Measurements from ENCODE around the gene FYN.
"Not testable (repeated sequence)": the region's sequence is repeated elsewhere in the genome, so short reads cannot be mapped to it uniquely, and the experiment has no call there.

The FYN gene

DNA sequence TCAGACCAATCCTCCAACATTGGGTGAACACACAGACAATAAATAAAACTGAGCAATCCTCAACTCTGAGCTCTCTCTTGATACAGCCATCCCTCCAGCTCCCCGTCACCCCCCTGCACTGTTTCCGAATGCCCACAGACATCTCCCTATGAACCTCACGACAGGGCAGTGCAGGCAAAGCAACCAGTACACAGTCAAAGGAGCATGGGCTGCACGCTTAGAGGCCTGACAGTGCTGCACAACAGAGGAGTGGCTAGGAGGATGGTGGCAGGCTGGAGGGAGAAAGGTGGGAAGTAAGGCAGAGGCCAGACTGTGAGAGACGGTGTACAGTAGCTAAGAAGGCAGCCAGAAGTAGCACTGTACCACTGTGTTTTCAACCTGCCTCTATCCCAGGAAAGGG, 24.0 kb downstream of the FYN start:
- DNase-seq = no peak

DNA sequence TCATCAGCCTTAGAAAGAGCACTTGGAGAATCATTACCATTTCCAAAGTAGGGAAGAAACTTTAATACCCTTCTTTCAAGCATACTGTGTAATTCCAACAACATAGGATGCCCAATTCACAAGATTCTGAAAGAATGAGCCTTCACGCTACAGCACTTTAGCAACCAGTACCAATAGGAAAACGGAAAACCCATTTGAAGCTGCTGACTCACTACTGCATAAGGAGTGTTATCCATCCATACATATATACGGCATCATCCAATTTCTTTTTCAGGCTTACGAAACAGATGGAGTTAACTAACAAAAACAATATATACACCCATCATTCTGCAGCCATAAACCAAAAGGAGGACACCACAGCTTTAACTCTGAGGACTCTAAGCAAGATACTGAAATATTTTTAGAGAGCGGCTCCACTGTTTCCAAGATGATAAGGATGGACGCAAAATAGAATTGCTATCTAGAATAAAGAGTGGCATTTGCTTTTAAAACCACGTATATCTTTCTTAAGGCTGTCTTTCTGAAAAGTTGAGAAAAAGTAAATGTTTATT, 24.9 kb downstream of the FYN start:
- no peak for DNase-seq

DNA sequence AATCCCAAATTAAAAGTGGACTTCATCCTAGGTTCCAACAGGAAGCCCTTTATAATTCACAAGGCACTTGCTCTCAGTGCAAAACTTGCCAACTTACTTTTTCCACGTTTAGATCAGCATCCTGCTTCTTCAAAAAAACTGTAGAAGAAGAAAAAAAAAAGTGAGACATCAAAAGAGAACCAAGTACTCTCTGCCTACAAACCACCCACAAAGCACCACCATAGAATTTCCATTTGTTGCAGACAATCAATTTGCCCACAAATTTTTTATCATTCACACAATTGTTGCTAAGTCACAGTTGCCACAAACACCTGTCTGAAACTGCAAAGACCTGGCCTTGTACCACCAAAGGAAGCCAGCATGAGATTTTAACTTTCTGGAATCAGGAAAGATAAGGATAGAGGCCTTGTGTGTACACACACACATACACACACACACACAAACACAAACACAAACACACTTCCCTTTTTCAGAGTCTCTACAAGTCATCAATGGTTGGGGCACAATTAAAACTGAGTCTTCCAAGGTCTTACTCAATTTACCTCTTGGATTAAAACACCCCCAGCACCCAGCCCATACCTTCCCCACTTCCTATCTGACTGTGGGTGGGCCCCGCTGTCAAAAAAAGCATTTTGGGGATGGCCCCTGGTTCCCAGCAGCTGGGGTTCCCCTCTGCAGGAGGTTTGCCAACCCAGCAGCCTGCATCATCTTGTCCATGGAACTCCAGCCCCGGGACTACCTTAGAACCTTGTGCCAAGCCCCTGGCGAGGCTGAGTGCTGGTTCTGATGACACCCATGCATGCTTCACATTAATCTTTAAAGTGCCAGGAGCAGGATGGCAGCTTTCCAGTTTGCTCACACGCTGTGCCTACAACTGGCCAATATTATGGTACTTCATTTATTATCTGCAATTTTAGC, 26.5 kb downstream of the FYN start:
- peak in 1 of 2 experiments; percentile 56 for DNase-seq

GRCh38 chr6:111846066-111846465, 27.2 kb downstream of the FYN start:
- no peak for DNase-seq

DNA sequence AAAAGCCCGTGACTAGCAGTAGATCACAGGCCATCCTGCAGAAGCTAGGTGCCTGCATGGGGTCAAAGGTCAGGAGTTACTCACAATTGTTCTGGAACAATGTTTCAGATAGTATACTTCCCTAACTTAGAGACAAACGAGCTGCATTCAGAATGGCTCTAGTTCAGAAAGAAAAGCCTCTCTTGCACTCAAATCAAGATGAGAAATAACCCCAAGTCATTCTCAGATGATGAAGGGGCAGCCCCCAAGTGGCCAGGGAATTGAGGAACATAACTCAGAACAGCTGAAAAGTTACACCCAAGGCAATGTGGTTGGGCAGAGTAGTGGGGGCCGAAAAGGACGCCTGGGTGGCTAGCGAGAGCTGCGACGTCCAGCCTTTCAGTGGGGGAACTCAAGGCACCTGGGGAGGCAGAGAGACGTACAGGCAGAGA, 27.8 kb downstream of the FYN start:
- no peak for DNase-seq

GRCh38 chr6:111844921-111845320, 28.3 kb downstream of the FYN start:
- no peak for DNase-seq

- no peak for DNase-seq
Observed at GRCh38 chr6:111844376-111844775, 28.9 kb downstream of the FYN start.

GRCh38 chr6:111843347-111844147, 29.7 kb downstream of the FYN start:
- DNase-seq = peak in 1 of 2 experiments; percentile 57

DNA sequence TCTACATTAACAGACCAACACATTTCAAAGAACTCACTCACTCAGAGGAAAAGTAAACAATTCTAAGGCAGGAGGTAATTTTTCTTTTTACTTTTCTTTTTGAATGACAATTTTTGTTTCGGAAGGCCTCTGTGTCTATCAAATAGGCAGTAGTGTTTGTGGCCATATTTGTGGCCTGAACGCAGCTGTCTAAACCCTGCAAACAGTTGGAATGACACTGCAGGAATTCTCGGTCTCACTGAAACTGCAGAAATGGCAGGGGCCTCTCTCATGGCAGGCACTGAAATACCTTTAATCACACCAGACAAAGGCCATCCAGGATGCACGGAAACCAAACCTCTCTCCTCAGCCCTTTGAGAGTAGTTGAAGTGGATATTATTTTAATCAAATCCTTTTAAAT, 30.4 kb downstream of the FYN start:
- no peak for DNase-seq

DNA sequence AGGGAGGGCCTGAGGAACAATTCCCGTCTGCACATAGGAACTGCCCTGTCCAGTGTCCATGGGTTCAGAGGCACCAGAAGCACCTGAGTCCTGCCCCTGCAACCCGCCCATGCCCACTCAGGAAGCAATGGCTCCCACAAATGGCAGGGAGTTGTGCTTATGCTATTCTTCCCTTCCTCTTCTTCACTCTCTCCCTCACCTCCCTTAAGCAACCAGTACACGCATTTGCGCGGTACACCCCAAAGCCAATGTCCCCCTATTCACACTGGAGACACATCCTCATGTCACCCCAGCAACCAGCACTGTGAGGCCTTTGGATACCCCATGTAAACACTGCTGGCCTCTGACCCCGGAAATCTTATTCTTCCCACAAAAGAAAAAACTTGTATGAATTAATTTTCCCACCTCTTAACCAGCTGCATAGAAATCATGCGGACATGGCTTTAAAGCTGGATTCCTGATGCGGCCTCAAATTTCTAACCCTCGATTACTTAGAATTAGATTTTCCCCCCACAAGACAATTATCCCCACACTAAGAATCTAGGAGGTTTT, 30.9 kb downstream of the FYN start:
- no peak for DNase-seq

DNA sequence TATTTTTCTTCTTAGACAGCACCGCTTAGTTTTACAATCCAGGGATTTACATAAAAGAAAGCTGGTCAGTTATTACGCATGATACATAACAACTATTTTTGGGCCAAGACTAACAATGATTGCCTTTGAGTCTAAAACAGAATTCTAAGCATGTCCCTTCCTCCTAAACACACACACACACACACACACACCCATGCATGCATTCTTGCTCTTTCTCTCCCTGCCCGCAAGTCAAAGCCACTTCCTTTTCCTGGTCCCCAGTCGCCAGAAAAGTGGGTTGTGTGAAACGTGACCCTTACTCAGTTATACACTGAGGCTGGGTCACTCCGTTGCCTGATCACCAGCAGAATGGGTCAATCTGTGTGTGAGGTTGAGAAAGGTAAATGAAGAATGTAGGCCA, 31.4 kb downstream of the FYN start:
- no peak for DNase-seq

DNA sequence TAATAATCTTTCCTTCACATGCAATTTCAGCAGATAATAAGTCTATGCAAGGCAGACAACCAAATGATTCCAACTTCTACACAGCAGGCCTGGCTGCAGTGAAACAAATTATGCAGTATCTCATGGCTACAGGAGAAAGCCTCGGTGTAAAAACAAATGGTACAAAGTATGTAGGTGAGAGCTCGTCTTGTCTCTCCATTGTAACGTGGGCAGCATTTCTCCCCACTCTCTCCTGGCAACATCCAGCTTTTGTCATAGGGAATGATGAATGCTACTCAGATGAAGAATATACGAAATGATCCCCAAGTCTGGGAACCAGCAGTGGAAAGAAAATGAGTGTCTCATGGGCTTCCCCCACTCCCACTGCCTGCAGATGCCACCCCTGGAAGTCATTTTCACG, 32.4 kb downstream of the FYN start:
- no peak for DNase-seq

DNA sequence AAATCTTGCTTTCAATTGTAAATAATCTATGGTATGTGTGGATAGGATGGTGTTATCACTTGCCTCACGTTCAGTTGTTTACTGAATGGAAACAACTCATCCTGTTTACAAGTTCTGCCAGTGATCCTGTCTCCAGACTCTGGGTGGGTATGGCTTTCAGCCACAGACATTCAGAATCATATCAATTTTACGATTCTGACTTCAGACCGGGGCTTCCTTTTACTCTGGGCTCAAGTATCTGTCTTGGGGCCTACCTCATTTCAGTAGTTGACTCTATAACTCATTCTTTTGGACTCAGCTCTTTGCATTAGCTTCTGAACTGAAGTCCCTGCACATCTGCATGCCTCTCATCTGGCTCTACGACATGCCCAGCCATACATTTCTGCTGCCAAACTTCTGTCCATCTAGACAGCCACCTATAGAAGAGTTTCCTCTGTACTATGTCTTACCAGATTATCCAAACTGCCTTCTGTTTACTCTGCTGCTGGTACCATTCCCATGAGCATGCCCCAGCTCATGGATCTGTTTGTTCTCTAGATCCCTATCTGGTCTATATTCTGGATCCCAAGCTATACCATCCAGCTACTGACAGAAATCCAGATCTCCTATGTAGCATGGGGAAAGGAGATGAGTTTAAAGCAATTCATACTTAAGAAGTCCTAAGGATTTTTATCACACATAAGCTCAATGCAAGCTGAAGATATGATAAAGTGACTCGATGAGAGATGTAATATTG, 34.3 kb downstream of the FYN start:
- DNase-seq = no peak

DNA sequence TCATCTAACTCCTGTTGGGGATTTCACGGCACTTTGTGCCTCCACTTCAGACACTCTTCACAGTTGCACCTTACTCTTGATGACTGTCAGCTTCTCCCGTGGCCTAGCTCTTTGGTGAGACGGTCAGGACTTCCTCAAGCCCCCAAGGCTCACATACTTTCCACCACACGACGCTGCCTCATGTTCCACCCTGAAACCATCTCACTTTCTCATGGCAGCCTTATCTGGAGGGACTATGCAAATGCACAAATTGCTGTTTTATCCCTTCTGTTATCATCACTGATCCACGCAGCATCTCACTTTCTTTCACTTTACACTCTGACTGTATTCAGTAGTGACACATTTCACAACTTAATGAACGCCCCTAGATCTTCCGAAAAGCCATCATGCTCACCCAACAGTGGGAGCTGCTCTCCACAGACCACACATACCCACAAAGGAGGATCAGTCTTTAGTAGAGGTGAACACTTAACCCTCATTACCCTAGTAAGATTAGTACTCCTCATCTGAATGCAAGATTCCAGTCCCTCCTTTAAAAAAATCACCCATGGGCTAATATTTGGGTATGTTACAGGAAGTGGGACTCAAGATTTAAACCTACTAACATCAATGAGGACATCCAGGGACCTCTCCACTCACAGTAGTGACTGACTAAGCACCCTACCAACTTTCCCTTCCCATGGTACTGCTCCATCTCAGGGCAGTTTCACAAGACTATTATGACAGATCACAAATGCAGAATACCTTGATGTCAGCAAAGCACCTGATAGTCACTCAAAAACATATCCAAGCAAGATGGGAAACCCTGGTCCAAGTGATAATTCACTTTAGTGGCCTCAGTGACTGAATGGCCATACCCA, 35.4 kb downstream of the FYN start:
- peak; percentile 44 to 55 for DNase-seq

DNA sequence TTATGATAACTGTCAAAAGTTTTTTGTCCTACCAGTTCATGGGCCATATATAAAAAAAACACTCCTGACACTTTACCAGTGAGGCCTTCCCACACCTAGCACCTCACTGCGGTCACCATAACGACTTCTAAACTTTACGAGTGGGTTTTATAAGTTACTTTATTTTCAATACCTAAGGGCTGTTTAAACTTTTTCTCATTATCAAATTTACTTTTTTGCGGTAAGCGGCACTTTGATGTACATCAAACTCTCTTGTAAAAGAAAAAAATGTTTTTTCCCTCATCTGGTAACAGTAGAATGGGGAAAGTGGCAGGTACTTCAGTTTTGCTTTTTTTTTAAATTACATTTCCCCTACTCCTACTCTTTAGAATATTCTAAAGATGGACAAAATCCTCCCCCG, 36.2 kb downstream of the FYN start:
- DNase-seq = no peak

DNA sequence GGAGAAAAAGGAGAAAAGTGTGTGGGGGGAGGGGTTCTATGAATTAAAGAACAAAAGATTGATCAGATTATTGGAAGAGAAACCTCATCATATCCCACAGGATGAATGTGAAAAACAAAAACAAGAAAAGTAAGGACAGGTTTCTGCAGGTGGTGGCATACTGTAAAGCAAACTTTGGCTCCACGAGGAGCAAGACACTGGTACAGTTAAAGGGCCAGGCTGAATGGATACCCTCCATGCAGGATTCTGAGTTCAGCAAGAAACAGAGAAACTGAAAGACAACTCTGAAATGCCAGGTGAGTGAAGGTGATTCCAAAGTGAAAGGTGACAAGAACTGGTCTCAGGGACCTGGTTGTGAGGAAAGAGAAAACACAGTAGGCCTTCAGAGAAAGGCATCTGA, 37.4 kb downstream of the FYN start:
- no peak for DNase-seq

- DNase-seq = not testable (repeated sequence)
Observed at GRCh38 chr6:111835398-111835797, 37.9 kb downstream of the FYN start.

GRCh38 chr6:111834356-111834755, 38.9 kb downstream of the FYN start:
- no peak for DNase-seq

GRCh38 chr6:111832833-111833418, 40.3 kb downstream of the FYN start:
- no peak for DNase-seq

DNA sequence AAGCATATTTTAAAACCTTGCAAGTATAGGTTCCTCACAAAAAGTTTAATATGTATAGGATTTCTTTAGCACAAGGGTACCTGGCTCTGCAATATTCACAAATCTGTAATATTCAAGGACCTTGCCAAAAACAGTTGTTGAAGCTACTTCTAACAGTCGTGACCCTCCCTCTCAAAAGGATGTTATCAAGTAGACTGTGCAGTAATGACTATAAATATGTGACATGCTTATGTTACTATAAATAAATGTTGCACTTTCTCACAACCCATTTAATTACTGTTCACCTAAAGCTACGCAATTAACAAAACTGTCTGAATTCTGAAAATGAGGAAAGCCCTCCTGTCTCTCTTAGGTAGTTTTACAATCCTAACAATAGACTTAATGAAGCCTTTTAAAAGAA, 41.8 kb downstream of the FYN start:
- no peak for DNase-seq

- DNase-seq = no peak
Observed at GRCh38 chr6:111829998-111830397, 43.3 kb downstream of the FYN start.
